Gastrocnemius medialis (tissue), 4 donors: Measurements from ENCODE around the gene SLC39A6.

ENCODE experiments used
- POLR2A ChIP-seq, 2 donors: fragments of 450-650 bp; IDR thresholded peaks; one replicate each; pipeline ENCODE4 v1.6.1; 2017; ENCODE audit warnings: antibody characterized with exemption in 2 of 2, mild to moderate bottlenecking in 2 of 2, moderate library complexity in 2 of 2
- TF ChIP-seq, protein P1 (sequence below), 5 experiments: fragments of 450-650 bp in 3 of 5; fragments of 200-600 bp in 2 of 5; sonication (generic) in 2 of 5; IDR thresholded peaks in 4 of 5; conservative IDR thresholded peaks in 1 of 5; 1 replicate in 4 of 5; 2 replicates in 1 of 5; pipeline ENCODE4 v1.5.1; 2016 to 2019; ENCODE audit warnings: antibody characterized with exemption in 5 of 5, mild to moderate bottlenecking in 3 of 5, moderate library complexity in 3 of 5

DNA sequence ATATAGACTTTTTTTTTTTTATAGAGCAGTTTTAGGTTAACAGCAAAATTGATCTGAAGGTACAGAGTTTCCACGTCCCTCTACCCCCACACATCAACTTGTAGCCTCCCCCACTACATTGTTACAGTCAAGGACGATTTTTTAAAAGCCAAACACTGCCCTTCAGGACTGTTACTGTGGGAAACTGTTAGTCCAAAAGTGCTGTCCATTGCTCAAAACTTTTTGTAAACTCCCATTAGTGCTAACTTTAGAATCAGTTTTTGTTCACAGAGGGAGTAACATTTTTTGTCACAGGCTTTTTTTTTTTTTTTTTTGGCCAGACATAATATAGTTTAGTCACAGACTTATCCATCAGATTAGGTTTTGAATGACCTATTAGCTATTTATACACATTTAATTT is 24.6 kb upstream of the SLC39A6 start:
- TF ChIP-seq, protein P1, sequence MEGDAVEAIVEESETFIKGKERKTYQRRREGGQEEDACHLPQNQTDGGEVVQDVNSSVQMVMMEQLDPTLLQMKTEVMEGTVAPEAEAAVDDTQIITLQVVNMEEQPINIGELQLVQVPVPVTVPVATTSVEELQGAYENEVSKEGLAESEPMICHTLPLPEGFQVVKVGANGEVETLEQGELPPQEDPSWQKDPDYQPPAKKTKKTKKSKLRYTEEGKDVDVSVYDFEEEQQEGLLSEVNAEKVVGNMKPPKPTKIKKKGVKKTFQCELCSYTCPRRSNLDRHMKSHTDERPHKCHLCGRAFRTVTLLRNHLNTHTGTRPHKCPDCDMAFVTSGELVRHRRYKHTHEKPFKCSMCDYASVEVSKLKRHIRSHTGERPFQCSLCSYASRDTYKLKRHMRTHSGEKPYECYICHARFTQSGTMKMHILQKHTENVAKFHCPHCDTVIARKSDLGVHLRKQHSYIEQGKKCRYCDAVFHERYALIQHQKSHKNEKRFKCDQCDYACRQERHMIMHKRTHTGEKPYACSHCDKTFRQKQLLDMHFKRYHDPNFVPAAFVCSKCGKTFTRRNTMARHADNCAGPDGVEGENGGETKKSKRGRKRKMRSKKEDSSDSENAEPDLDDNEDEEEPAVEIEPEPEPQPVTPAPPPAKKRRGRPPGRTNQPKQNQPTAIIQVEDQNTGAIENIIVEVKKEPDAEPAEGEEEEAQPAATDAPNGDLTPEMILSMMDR (IDR thresholded peaks at IDR 0.05 in 4 of 5, conservative IDR thresholded peaks at IDR 0.05 in 1 of 5) = no peak
- no peak for TF ChIP-seq POLR2A (IDR thresholded peaks at IDR 0.05)
